HG03159 (cell line): Measurements from ENCODE around the gene IGFBPL1.
"Not testable (repeated sequence)": the region's sequence is repeated elsewhere in the genome, so short reads cannot be mapped to it uniquely, and the experiment has no call there.

Experiments
- ATAC-seq: cut with Tn5 transposase; IDR thresholded peaks from one replicate; pipeline ENCODE4 v1.9.1; 2021; ENCODE audit warnings: mild to moderate bottlenecking, moderate library complexity; ENCODE audit not compliant: unreplicated experiment

Gene IGFBPL1

DNA sequence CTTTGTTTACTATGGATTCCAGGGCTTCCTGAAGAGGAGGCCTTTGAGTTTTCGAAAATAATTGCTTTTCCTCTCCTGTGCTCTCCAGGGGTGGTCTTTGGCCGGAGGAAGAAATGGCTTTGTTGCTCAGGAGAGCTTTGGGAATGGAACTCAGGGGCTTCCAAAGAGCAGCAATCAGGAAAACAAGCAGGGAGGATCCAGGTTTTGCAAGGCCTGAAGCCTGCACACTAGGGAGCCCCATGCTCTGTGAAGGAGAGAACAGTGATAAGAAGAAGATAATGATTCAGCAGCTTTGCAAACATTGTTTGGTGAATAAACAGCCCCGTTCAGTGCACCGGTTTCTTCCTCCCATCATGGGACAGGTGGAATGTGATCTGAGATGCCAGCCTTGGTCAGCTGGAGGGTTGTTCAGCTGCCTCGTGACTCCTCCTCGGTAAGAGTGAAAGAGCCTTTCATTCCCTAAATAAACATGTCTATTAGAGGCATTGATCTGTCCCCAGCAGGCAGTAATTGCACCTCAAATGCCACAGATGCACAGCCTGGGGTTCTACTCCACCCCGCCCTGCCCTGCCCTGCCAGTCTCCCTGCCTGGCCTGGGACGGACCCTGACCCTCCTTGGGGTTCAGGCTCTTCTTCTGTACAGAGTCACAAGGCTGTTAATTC lies 43.3 kb downstream of the IGFBPL1 start:
- ATAC-seq, result no peak

DNA sequence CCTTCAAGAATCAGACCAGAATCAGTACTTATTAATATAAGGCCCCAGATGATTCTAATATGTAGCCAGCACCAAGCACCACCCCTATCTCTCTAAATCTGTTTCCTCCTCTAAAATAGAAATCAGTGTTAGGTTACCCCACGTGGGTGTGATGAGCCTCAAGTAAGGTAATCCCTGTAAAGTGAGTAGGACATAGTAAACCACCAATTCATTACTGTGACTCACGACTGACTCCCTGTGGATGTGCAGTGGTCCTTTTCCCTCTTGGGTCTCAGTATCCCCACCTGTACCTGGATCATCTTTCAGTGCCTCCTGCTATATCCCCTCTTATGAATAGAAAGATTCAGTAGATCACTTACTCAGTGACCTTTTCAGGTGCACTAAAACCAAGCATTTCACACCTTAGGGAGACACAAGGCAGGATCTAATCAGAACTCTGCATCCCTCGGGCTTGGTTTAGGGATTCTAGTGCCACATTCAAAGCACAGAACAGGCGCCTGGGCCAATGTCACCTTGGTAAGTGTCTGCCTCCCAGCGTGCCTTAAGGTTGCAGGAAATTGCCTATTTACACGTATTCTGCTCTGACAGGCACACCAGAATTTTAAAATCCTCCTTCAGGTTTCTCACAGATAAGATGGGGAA lies 43.9 kb downstream of the IGFBPL1 start:
- no peak for ATAC-seq

DNA sequence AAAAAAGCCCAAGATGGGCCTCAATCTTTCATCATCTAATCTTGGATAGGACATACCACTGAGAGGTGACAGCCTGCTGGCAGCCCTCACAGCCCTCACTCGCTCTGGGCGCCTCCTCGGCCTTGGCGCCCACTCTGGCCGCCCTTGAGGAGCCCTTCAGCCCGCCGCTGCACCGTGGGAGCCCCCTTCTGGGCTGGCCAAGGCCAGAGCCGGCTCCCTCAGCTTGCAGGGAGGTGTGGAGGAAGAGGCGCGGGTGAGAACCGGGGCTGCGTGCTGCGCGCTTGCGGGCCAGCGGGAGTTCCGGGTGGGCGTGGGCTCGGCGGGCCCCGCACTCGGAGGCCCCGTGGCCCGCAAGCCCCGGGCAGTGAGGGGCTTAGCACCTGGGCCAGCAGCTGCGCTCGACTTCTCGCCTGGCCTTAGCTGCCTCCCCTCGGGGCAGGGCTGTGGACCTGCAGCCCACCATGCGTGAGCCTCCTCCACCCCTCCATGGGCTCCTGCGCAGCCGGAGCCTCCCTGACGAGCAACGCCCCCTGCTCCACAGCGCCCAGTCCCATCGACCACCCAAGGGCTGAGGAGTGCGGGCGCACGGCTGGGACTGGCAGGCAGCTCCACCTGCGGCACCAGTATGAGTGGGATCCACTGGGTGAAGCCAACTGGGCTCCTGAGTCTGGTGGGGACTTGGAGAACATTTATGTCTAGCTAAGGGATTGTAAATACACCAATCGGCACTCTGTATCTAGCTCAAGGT lies 46.7 kb downstream of the IGFBPL1 start:
- not testable (repeated sequence) for ATAC-seq

DNA sequence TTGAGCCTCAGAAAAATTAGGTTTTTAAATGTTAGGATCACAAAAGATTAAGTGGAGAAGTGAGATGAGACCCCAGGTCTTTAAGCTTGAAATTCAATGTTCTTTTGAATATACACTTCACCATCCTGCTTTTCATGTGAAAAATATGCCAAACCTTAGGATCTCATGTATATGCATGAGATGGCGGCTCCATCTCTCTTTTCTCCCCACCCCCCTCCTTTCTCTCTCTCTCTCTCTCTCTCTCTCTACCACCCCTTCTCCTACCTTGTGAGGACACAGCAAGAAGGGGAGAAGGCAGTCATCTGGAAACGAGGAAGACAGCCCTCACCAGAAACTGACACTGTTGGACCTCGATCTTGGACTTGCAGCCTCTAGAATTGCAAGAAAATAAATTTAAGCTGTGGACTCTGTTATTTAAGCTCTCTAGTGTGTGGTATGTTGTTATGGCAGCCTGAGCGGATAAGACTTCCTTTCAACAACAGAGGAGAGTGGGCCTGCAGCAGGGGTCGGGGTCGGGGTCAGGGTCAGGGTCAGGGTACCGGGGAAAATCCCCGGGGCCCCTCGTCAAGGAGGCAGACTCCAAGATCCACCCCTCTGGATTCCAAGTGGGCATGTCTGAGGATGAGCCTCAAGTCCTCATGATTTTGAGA lies 48.1 kb downstream of the IGFBPL1 start:
- ATAC-seq, result no peak

DNA sequence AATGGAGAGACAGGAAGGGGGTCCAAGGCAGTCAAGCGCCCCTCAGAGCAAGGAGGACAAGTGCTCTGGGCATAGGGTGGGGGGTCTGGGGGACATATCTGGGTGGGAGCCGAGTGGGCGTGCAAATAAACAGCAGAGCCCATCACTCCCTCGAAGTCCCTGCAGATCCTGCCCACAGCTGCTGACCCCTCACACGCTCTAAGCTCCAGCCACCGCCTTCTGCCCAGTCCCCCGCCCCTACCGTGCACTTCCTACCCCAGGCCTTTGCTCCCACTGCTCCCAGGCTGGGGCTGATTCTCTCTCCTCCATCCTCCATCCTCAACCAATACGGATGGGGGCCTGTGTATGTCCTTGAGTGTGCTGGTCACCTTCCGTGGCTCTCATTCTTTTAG lies 48.7 kb downstream of the IGFBPL1 start:
- no peak for ATAC-seq

DNA sequence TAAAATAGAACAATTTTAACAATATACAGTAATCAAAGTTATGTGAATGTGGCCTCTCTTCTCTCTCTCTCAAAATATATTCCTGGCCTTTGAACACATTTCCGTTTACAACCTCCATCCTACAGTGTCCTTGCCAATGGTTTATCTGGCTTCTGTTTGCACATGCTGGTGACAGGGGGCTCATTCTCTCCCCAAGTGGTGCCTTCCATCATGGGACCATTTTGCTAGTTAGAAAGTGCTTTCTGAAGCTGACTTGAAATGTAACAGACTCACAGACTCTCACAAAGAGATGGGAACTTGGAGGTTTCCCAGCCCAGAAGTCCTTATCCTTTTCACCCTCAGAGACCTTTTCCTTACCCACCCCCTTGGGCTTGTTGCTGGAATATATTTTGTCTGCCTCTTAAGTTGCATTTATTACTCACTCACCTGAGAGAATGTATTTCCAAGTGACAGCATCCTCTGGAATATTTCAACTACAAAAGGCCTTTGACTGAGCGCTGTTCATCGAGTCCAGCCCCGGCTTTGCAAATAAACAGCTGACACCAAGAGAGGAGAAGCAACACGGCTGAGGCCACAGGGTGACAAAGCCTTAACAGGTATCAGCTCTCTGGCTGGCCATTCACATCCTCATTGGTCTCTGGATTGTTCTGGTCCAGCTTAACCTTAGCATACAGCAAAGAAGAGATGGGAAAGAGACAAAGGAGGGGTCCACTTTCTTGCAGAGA lies 49.2 kb downstream of the IGFBPL1 start:
- ATAC-seq, result no peak

DNA sequence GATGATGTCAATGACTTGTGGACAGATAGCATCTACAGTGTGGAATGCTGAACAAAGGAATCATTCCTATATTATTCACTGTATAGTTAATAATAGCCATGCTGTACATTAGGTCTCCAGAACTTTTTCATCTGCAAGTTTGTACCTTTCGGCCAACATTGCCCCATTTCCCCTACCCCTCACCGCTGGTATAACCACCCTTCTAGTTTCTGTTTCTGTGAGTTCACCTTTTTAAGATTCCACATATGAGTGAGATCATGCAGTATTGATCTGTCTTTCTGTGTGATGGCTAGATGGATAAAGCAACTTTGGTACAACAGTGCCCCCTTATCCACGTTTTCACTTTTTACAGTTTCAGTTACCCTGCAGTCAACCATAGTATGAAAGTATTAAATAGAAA lies 50.6 kb downstream of the IGFBPL1 start:
- ATAC-seq, result no peak

DNA sequence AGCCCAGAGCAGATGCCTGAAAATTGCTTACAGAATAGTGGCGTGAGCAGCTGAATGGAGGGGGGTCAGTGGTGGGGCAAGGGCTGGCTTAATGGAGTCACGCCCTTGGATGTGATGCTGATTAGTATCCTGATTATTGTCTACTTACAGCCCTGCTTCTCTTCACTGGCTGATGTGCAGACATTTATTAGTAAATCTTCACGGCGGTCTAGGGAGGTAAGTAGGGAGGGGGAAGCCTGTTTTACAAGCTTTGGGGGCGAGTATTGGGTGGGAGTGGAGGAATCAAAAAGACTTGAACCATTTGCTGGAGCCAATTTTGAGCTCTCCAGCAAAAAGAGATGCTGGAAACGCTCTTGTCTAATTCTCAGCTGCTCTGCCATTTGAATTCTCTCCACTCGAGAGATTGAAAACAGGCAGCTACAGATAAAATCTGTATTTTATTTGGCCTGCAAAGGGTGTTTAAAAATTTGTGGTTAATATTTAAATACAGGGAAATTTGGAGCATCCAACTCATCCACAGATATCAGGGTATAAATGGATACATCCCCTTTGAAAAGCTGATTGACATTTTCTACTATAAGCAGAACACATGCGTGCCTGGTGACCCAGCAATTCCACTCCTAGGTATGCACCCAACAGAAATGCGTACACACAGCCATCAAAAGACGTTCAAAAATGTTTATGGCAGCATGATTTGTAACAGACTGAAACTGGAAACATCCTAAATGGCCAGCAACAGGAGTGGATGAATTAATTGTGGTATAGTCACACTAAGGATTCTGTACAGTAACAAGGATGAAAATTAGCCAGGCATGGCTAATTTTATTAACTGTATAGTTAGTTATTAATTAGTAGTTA lies 51.3 kb downstream of the IGFBPL1 start:
- ATAC-seq, result no peak

DNA sequence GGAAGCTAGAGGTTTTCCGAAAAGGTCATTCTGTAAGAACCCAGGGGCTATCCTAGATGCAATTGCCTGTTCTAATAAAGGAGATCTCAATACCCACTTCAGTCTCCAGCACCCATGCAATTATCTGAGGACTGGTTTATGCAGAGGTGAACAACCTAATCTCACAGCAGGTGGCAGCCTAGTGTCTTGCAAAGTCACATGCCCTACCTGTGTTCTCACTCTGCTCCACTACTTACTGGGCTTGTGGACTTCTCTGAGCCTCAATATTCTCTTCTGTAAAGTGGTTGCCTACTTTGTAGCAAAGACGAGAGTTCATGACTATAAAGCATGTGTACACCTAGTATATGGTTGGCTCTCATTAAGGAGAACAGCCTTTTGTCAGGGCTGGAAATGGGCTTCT lies 52.8 kb downstream of the IGFBPL1 start:
- ATAC-seq, result peak; percentile 82

DNA sequence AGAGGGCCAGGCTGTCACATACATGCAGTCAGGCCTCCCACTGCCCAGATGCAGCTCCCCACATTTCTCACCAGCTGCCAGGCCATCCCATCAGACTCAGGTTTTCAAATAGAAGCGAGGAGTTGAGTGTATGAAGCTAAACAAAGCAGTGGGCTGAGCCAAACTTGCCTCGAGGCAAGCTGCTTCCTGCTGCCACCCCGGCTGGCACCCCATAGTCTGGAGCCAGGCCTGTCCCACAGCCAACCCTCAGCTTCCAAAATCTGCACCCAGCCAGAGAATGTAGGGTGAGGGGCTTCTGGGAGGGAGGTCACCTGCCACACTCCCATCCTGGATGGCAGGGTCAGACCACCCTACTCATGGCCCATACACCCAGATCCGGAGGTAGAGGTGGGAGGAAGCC lies 54.1 kb downstream of the IGFBPL1 start:
- ATAC-seq, result no peak

DNA sequence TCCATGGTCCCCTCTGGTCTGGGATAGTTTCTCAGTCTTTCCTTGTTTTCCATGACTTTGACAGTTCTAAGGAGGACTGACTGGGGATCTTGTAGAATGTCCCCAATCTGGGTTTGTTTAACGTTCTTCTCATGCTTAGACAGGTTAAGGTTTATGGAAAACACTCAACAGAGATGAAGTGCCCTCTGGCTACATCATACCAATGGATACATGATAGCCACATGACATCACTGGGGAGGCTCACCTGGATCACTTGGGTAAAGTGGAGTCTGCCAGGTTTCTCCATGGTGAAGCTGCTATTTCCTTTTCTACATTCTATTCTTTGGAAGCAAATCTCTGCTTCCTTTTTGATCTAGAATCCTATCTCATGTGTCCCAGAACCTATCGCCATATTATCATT lies 55.5 kb downstream of the IGFBPL1 start:
- ATAC-seq, result no peak

DNA sequence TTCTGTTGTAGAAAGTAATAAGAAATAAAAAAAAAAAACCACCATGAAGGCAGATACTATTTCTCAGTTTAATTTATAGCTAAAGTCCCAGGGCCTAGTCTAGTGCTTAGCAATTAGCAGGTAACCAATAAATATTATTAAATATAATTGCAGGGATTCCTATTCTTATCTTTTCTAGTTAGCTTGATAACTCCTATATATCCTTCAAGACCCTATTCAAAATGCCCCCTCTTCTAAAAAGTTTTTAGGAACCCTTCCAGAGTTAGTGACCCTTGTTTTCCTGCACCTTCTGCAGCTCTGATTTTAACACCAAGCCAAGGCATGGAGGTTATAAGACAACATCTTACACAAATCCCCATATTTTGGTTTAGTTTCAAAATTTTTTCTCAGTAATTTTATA lies 56.4 kb downstream of the IGFBPL1 start:
- ATAC-seq, result no peak

DNA sequence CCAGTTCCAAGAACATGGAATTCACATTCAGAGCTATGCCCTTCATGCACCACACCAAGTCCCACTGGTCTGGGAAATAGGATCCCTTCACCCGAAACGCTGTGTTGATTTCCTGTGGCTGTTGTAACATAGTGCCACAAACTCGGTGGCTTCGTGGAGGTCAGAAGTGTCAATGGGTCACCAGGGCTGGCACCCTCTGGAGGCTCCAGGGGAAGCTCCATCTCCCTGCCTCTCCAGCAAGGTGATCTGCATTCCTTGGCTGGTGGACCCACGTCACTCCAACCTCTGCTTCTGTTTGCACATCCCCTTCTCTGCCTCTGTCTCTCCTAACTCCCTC lies 60.7 kb downstream of the IGFBPL1 start:
- ATAC-seq, result no peak

DNA sequence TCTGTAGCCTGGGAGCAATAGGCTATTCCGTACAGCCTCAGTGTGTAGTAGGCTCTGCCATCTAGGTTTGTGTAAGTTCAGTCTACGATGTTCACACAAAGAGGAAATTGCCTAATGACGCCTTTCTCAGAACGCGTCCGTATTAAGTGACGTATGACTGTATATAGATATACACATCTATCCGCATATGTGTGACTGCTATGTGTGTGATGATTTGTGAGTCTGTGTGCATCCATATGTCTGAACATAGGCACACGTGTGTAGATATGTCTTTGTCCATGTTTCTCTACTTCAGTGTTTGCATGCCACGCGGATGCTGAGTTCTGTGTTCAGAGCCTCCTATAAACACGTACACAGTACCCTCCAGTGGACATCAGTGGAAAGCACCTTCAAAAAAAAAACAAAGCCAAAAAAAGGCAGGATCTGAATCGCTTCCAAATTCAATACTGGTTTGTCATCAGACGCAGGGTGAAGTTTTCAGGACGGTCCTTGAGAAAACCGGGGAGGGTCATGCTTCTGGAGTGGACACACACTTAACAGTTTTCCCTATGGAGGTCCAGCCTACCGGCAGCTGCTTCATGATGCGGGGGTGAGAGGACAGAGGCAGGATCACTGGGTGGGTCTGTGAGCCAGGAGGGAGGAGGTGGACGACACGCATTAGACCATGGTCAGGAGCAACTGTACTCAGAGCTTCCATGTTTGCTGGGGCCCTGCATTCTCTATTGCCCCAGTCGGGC lies 61.2 kb downstream of the IGFBPL1 start:
- peak; percentile 66 for ATAC-seq

DNA sequence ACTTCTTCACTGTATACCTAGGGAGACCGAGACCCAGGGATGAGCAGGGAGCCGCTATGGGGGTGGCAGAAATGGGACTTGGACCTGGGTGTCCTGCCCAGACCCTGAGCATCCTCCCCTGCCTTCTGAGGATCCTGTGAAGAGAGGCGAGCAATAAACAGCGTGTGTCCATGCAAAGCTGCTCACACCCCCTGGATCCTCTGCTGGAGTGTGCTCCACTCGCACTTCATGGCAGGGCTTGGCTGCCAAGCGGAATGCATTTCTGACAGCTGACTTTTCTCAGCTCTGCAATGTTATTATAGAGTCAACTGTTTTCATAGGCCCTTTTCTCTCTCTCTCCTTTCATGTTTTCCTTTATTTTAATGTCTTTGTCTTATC lies 62.8 kb downstream of the IGFBPL1 start:
- no peak for ATAC-seq

DNA sequence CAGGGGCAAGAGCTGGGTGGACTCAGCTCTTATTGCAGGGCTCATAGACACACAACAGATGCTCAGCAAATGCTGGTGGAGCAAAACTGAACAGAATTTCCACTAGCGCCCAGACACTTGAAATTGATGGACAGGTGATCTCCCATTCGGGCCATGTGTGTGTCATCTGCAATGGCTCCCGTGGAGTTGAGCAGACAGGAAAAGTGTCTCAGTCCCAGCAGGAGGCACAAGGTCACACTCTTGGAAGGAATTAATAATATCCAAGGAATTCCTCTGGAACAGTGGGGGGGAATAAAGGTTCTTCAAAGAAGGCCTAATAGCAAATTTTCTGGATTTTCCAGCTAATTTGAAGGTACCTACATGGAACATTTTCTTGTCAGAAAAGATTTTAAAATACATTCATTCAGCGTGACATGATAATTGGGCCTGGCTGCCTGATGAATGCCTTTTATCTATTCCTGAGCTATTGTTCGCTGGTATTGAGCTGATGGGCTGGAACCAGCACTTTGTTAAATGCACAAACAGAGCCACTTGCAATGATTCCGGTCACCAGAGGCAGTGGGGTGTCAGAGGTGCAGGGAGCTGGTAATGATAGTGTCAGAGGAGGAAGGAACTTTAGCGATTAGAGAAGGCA lies 63.3 kb downstream of the IGFBPL1 start:
- ATAC-seq, result no peak

DNA sequence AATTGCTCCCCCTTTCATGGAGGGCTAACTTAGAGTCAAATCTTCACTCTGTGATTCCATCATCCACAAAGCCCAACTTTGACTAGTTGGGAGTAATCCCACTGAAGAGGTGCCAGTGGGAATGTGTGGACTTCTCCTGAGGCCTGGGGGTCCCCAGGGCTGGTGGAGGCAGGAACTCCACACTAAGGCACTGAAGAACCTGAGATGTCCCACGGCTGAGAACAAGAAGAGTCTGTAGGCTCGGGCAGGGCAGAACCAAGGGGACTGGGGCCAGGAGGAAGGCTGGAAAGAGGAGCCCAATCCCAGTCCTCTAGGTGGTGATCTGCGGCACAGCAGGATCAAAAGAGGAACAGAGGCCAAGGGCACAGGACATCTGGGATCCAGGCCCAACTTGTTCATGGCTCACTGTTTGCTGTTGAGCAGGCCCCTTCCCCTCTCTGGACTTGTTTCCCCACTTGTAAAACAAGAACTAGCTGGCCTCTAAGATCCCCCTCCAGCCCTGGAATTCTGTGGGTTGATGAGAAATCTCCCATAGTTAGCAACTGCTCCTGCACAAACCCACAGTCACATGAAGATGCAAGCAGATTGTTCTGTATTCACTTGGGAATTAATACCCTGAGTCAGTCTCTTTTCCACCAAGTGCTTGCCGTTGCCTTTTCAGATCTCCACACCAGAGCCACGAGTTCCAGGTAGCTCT lies 64.4 kb downstream of the IGFBPL1 start:
- no peak for ATAC-seq

DNA sequence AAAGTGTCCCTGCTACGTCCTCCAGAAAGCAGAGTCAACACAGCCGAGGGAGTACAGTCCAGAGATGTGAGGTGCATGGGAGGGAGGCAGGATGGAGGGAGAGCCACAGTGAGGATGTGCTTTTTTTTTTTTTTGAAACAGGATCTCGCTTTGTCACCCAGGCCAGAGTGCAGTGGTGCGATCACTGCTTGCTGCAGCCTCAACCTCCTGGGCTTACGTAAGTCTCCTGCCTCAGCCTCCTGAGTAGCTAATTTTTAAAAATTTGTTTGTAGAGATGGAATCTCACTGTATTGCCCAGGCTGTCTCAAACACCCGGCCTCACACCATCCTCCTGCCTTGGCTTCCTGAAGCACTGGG lies 65.0 kb downstream of the IGFBPL1 start:
- no peak for ATAC-seq
